Measurements from ENCODE around the gene DDX10. TPM values are rescaled to one million over a fixed set of nuclear protein-coding genes. Genes with fewer than 3 reads are reported as not detected.

The DDX10 gene
- total and polyA plus RNA-seq, 4 donors: 8.0 to 11.8 (median 9.0) TPM

DNA sequence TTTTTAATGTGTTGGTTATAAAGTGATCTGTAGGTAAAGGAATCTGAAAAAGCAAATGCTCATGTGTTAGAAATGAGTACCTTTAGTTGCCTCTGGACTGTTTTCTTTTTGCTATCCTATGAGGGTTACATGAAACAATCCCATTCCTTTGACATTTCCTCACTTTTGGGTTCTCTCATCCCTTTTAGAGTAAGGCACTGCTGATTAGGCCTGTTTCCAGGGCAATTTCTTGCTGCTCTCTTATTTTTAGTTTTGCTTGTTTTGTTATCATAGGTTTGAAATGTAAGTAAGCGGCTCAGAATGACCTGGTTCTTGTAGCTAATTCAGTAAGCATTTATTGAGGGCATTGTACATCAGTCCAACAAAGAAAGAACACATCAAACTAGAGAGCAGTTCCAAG, 138.9 kb downstream of the DDX10 start:
- Histone ChIP-seq H3K4me1 (ENCODE audit: control insufficient read depth in 4 of 4, insufficient read depth in 4 of 4, low read length in 3 of 4) (no peaks in the 10 kb centered on the region), H3K36me3 (ENCODE audit: control insufficient read depth in 4 of 4, insufficient read depth in 3 of 4, low read depth in 1 of 4, low read length in 3 of 4) (peaks cover 0 to 2% (median 0%) of the 10 kb centered on the region in 4 donors), H3K27ac (ENCODE audit: low read depth in 1 of 2, low read length in 2 of 2) (no peak overlapping the region), H3K9me3 (ENCODE audit: control insufficient read depth in 4 of 4, low read length in 3 of 4) (no peaks in the 10 kb centered on the region), H3K4me3 (ENCODE audit: low read depth in 1 of 3, low read length in 3 of 3) (no peak overlapping the region), H3K9ac (ENCODE audit: low read depth in 1 of 2, low read length in 2 of 2) (no peak overlapping the region), H3K27me3 (ENCODE audit: control insufficient read depth in 4 of 4, insufficient read depth in 4 of 4, low read length in 3 of 4) (no peaks in the 10 kb centered on the region)
- 96% methylated on average over 1 of the region's 1 CpG for WGBS
- no peak for DNase-seq (ENCODE audit: low spot score)
- TF ChIP-seq GABPA (IDR thresholded peaks at IDR 0.05 in 1 of 2, conservative IDR thresholded peaks at IDR 0.05 in 1 of 2): no peak
- TF ChIP-seq, protein P1, sequence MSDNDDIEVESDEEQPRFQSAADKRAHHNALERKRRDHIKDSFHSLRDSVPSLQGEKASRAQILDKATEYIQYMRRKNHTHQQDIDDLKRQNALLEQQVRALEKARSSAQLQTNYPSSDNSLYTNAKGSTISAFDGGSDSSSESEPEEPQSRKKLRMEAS (IDR thresholded peaks at IDR 0.05): no peak
- no peak for TF ChIP-seq FOXA1 (IDR thresholded peaks at IDR 0.05)
- TF ChIP-seq, protein P2, sequence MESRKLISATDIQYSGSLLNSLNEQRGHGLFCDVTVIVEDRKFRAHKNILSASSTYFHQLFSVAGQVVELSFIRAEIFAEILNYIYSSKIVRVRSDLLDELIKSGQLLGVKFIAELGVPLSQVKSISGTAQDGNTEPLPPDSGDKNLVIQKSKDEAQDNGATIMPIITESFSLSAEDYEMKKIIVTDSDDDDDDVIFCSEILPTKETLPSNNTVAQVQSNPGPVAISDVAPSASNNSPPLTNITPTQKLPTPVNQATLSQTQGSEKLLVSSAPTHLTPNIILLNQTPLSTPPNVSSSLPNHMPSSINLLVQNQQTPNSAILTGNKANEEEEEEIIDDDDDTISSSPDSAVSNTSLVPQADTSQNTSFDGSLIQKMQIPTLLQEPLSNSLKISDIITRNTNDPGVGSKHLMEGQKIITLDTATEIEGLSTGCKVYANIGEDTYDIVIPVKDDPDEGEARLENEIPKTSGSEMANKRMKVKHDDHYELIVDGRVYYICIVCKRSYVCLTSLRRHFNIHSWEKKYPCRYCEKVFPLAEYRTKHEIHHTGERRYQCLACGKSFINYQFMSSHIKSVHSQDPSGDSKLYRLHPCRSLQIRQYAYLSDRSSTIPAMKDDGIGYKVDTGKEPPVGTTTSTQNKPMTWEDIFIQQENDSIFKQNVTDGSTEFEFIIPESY (IDR thresholded peaks at IDR 0.05): no peak
- TF ChIP-seq, protein P3, sequence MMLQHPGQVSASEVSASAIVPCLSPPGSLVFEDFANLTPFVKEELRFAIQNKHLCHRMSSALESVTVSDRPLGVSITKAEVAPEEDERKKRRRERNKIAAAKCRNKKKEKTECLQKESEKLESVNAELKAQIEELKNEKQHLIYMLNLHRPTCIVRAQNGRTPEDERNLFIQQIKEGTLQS (IDR thresholded peaks at IDR 0.05): no peak
- no peak for TF ChIP-seq RXRA (IDR thresholded peaks at IDR 0.05)
- TF ChIP-seq TAF1 (conservative IDR thresholded peaks at IDR 0.05): no peak
- TF ChIP-seq, protein P4, sequence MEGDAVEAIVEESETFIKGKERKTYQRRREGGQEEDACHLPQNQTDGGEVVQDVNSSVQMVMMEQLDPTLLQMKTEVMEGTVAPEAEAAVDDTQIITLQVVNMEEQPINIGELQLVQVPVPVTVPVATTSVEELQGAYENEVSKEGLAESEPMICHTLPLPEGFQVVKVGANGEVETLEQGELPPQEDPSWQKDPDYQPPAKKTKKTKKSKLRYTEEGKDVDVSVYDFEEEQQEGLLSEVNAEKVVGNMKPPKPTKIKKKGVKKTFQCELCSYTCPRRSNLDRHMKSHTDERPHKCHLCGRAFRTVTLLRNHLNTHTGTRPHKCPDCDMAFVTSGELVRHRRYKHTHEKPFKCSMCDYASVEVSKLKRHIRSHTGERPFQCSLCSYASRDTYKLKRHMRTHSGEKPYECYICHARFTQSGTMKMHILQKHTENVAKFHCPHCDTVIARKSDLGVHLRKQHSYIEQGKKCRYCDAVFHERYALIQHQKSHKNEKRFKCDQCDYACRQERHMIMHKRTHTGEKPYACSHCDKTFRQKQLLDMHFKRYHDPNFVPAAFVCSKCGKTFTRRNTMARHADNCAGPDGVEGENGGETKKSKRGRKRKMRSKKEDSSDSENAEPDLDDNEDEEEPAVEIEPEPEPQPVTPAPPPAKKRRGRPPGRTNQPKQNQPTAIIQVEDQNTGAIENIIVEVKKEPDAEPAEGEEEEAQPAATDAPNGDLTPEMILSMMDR (IDR thresholded peaks at IDR 0.05; ENCODE audit: low read depth, low read length, missing input control): no peak
- no peak for TF ChIP-seq HNF4G (IDR thresholded peaks at IDR 0.05)

DNA sequence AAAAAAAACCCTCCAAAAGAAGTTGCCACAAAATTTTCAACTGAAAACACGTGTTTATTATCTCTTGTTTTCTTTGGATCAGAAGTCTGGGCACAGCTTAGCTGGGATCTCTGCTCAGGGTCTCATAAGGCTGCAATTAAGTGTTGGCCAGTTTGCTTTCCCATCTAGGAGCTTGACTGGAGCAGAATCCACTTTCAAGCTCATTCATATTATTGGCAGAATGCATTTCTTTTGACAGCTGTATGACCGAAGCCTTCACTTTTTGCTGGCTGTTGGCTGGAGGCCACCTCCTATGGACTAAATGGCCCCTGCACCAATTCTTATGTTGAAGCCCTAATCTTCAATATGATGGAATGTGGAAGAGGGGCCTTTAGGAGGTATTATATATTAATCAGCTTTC, 139.6 kb downstream of the DDX10 start:
- Histone ChIP-seq H3K36me3 (ENCODE audit: control insufficient read depth in 4 of 4, insufficient read depth in 3 of 4, low read depth in 1 of 4, low read length in 3 of 4) (peaks cover 0 to 2% (median 0%) of the 10 kb centered on the region in 4 donors), H3K27me3 (ENCODE audit: control insufficient read depth in 4 of 4, insufficient read depth in 4 of 4, low read length in 3 of 4) (no peaks in the 10 kb centered on the region), H3K9ac (ENCODE audit: low read depth in 1 of 2, low read length in 2 of 2) (no peak overlapping the region), H3K4me3 (ENCODE audit: low read depth in 1 of 3, low read length in 3 of 3) (no peak overlapping the region), H3K9me3 (ENCODE audit: control insufficient read depth in 4 of 4, low read length in 3 of 4) (no peaks in the 10 kb centered on the region), H3K4me1 (ENCODE audit: control insufficient read depth in 4 of 4, insufficient read depth in 4 of 4, low read length in 3 of 4) (no peaks in the 10 kb centered on the region), H3K27ac (ENCODE audit: low read depth in 1 of 2, low read length in 2 of 2) (no peak overlapping the region)
- TF ChIP-seq, protein P1 (IDR thresholded peaks at IDR 0.05): no peak
- TF ChIP-seq HNF4A (conservative IDR thresholded peaks at IDR 0.05) (no peak), TAF1 (conservative IDR thresholded peaks at IDR 0.05) (no peak), NR2F2 (IDR thresholded peaks at IDR 0.05) (no peak), RXRA (IDR thresholded peaks at IDR 0.05) (no peak), FOXA2 (IDR thresholded peaks at IDR 0.05) (no peak), RAD21 (IDR thresholded peaks at IDR 0.05) (no peak), HNF4G (IDR thresholded peaks at IDR 0.05) (no peak), SP1 (IDR thresholded peaks at IDR 0.05) (no peak), JUND (IDR thresholded peaks at IDR 0.05) (no peak), GABPA (IDR thresholded peaks at IDR 0.05 in 1 of 2, conservative IDR thresholded peaks at IDR 0.05 in 1 of 2) (no peak)
- TF ChIP-seq, protein P3 (IDR thresholded peaks at IDR 0.05): no peak
- TF ChIP-seq, protein P5, sequence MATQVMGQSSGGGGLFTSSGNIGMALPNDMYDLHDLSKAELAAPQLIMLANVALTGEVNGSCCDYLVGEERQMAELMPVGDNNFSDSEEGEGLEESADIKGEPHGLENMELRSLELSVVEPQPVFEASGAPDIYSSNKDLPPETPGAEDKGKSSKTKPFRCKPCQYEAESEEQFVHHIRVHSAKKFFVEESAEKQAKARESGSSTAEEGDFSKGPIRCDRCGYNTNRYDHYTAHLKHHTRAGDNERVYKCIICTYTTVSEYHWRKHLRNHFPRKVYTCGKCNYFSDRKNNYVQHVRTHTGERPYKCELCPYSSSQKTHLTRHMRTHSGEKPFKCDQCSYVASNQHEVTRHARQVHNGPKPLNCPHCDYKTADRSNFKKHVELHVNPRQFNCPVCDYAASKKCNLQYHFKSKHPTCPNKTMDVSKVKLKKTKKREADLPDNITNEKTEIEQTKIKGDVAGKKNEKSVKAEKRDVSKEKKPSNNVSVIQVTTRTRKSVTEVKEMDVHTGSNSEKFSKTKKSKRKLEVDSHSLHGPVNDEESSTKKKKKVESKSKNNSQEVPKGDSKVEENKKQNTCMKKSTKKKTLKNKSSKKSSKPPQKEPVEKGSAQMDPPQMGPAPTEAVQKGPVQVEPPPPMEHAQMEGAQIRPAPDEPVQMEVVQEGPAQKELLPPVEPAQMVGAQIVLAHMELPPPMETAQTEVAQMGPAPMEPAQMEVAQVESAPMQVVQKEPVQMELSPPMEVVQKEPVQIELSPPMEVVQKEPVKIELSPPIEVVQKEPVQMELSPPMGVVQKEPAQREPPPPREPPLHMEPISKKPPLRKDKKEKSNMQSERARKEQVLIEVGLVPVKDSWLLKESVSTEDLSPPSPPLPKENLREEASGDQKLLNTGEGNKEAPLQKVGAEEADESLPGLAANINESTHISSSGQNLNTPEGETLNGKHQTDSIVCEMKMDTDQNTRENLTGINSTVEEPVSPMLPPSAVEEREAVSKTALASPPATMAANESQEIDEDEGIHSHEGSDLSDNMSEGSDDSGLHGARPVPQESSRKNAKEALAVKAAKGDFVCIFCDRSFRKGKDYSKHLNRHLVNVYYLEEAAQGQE (IDR thresholded peaks at IDR 0.05): no peak
- TF ChIP-seq, protein P4 (IDR thresholded peaks at IDR 0.05; ENCODE audit: low read depth, low read length, missing input control): no peak
- DNase-seq (ENCODE audit: low spot score): no peak
- WGBS: 91% methylated on average over 2 of the region's 2 CpGs
